NCI-H1417 (cell line): Measurements from ENCODE around the gene DCLK2.

Experiments
- DNase-seq, 3 experiments: peaks; one replicate each; lab custom pipeline; 2025; lab: John Stamatoyannopoulos, UW

Gene DCLK2

DNA sequence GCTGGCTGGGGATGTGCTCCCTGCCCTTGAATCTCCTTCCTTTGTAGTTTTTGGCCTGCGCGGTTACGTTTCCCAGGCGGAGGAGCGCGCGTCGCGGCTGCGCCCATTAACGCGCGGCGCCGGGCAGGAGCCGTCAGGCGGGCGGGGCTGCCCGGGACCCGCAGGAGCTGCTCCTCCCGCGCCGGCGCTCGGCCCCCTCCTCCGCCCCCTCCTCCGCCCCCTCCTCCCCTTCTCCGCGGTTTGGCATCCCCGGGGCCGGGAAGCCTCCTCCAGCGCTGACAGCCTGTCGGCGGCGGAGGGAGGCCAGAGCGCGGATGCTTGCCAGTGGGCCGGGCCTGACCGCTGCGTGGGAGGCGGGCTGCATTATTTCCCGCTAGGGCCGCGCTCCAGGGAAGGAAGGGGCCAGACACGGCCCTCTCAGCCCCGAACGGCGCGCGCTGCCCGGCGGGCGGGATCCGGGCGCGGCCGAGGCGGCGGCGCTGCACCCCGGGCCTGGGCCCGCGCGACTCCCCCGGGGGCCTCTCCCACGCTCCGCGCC is at the start of gene DCLK2:
DCLK2 (plus strand) TSS at position 405 of the 538 bp plus-strand sequence. CDS start 583 bp downstream, outside the sequence.
- DNase-seq, result peak; percentile 68 to 89 (median 89)

DNA sequence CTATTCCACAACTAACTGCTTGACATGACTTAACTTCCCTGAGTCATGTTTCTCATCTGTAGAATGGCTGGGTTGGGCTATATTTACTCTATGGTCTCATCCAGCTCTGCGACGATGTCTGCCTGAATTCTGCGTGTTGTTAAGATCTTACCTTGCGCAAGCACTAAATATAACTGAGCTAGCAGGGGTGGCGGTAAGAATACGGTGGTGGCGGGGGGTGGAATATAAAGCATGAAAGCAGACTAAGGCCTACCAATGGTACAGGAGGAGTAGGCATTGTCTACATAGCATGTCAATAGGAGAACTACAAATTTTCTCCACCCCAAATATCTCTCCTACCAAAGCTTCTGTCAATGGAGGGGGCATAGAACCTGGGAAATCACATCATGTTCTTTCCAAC is 45.7 kb upstream of the DCLK2 start:
- no peak for DNase-seq

DNA sequence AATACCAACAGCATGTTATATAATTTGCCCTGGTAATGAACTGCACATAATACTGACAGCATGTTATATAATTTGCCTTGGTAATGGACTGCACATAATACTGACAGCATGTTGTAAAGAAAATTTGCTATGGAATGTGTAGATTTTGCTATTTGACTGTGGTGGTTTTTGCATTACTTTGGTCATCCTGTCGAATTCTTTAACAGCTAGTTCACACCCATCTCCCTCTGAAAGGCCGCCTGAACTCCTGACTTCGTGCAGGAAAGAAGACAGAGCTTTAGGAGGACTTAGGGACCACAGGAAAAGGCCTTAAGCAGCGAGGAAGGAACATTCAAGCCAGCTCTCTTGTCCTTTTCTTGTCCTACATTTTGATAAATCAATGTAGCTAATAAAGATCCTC is 45.2 kb upstream of the DCLK2 start:
- DNase-seq, result no peak

DNA sequence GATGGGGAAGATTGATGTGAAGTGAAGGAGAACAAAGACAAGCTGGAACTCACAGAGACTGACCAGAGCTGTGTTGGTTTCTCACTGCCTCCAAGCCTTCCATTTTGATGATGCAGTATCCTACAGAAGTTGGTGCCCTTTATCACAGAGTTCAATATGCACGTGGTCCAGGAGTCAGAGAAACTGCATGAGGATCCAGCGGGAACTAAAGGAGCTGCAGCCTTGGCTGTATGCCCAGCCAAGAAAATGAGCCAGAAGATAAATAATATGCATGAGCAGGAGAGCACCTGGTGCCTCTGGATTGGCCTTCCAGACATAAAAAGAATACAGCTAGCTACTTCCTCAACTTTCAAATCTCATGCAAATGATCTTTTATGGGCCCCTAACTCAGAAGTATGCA is 44.3 kb upstream of the DCLK2 start:
- peak in 1 of 3 experiments; percentile 41 for DNase-seq

DNA sequence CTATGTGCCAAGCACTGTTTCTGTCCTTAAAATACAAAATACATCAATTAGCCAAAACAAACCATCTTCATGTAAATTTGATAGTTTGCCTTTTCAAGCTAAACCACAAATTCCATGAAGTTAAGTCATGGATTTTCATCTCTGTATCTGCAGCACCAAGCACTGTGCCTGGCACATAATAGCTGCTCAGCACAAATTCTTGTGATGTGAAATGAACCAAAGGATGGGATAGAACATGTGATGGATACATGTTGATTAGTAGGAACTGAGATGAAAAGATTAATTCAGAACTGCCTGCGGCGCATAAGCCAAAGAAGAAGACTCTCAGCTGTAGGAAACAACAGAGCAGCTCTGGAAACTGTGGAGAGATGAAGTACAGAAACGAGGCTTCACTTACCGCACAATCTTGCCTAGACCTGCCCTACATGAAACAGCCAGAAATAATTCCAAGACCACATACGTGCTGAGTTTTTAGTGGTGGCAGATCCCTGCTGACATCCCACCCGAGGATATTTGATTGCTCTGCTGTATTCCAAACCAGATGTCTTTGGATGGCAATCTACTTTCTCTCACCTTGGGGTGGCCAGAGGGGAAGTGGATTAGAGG is 40.9 kb upstream of the DCLK2 start:
- DNase-seq, result no peak

DNA sequence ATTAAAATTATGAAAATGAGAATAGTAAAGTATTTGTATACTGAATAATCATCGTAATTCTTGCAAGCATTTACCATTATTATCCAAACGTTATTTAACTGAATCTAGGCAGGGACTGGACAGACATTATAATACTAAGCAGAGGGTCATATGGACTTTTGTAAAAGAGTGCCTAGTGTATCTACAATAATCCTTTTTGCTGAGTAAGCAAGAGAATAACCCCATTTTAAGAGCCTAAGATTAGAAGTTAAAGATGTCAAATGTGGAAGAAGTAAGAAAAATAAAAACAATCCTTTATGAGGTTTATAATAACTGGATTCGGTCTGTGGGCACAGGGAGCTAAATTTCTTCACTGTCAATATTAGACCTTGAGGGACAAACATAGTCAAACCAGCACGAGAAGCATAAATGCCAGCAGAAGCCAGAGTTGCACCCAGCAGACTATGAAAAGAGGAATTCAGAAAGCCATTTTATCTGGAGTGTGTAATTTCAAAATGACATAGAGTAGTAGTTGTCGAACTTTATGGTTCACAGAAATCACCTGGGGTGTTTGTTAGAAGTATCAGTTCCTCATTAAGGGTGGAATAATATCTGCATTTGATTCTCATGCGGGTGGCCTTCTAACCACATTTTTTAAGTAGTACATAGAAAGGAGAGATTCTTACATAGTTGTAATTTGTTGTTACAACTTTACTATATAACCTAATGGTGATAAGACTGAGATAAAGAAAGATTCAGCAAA is 39.7 kb upstream of the DCLK2 start:
- no peak for DNase-seq

DNA sequence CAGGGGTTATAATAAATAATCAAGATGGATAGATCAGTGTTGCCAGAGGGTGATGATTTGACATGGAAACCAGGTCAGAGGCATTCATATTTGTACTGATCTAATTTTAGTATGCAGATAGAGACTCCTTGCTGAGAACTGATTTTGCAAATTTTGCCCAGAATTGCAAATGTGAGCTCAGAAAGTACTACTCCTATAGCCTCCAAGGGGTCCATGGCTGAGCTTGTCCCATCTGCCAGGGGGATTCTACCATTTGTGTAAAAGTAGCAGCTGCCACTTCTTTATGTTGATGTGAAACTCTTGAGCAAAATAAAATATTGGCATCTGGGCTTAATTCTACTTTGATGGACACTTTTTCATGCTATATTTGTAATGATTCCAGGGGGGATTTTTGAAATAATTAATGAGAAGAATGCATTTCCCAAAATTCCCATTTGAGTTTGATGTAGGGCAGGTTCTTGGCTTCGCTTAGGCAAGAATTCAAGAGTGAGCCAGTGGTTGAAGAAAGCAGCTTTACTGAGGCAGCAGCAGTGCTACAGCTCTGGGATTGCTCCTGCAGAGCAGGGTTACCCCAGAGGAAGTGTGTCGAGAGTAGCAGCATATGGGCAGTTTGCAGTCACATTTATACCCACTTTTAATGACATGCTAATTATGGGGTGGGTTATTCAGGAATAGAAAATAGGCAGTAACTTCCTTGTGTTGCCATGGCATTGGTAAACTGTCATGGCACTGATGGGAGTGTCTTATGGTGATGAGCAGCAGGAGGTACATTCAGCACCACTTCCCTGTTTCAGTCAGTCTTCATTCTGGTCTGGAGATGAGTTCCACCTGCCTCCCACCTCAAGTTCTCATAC is 38.7 kb upstream of the DCLK2 start:
- DNase-seq, result peak in 1 of 3 experiments; percentile 36

DNA sequence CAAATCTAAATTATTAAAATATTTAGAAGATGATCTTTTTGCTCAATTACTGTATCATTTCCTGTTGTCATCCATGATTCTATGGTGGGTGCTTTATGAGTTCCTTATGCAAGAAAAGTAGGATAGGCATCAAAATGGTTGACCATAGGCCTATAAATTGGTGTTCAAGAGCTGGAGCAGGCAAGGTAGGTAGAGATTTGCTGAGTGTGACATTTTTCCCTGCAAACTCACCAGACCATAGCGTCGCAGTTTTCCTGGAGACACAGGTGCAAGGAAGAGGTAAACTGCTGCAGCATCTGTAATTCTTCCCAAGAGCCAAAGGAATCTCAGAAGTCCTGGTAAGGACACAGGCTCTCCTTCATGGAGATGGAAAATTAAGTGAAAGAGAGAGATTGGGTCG is 33.7 kb upstream of the DCLK2 start:
- no peak for DNase-seq

DNA sequence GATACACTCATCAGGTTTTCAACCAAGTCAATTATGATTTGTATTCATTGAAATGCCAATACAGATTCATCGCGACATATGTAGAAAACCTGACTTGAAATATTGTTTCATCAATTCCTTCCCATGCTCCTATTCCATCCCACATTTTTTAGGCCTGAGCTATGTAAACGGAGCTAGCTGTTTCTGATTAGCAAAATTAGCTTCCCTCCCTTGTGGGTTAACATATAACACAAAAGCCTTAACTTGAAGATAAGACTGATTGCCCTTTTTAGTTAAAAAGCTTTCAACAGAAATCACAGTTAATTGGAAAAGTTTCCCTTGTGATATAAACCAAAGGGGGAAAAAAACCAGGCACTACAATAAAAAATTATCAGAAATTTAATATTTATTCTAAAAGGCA is 32.8 kb upstream of the DCLK2 start:
- no peak for DNase-seq

DNA sequence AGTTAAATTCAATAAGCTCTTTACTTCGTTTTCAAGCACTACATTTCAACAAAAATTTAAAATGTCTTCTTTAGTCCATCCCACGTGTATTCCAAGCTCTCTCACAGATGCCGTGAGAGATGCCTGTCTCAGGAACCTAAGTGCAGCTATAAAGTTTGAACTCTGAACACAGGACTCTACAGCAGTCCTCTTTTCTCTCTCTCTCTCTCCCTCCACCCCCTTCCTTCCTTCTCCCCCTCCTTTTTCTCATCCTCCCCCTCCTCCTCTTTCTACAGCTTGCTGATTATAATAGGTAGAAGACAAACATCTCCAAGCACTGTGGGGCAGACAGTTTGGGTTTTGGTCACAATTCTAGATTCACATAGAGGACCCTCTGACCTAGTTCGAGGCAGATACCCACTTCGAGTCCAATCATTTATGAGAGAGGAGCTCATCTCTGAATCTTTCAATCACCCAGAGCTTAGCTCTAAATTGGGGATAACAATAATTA is 31.5 kb upstream of the DCLK2 start:
- no peak for DNase-seq

DNA sequence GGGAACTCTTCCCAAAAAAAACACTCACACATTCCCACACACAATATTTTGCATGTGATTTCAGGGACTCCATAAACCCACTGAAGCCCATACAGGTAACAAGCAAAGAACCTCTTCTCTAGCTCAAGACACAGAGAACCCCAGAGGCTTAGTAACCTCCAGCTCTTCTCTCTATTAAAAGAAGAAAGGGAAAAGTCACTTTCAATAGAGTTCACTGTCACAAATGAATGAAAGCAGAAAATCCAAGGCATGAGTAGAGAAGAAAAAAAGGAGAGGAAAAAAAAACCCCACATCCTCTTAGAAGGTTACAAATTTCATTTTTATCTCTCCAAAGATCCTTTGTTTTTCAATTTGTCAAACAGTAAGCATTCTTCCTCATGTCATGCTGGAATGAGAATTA is 30.7 kb upstream of the DCLK2 start:
- DNase-seq, result no peak

DNA sequence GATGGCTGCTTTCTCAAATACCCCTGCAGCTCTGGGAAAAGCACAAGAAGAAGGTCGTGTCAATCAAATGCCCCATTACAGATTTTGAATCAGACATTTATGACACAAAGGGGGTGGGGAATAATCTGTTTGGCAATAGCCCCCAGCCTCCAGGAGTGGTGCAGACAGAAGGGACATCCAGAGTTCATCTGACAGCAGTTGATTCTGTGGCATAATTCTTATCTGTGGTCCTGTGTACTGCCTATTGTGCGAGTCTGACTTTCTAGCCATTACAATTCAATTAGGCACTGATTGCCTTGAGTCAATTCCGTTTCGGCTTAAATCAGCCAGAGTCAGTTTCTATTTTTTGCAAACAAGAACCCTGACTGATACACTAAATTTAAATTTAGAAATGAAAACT is 28.6 kb upstream of the DCLK2 start:
- DNase-seq, result no peak

DNA sequence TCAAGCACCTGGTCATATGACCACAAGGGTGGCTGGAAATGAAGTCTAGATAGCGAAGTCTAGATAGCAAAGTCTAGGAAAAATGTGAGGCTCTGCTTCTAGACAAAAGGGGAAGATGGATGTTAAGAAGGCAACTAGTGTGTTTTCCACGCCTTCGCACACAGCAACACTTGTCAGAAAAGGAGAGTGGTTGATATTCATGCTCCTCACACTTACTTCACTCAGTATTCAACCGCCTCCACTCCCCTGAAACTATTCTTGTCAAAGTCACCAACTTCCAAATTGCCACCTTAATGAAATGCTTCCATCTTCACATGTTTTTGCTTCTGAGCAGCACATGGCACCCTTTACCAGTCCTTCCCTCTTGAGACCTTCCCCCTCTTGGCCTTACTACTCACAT is 27.7 kb upstream of the DCLK2 start:
- DNase-seq, result no peak

DNA sequence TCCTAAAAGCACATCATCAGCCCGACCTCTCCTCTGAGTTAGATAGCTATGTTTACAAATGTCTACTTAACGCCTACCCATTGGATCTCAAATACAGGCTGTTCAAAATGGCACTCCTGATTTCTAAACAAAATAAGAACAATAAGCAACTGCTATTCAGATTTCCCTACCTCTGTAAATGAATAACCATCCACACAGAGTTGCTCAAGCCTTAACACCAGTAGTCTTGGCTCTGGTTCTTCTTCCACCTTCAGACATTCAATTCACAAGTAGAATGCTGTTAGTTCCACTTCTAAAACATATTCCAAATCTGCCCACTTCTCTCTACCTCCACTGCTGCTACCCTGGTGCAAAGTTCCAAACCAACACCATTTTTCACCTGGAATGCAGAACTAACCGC is 27.1 kb upstream of the DCLK2 start:
- DNase-seq, result no peak

DNA sequence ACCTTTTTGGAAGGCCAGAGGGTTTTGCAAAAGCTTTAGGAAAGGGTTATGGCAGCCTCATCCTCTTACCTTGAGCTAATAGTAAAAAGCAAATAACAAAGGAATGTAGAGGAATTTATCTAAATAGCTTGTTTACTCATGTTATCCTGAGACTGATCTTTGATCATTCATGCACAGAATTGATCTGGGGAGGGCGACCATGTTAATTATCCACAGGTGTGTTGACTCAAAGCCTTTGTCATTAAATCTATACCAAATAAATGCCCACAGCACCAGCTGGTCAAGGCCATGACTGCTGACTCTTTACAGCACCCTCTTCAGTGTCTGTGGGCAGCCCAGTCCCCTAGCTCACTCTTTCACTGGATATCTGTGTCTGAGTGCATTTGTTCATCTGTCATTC is 22.8 kb upstream of the DCLK2 start:
- DNase-seq, result no peak

DNA sequence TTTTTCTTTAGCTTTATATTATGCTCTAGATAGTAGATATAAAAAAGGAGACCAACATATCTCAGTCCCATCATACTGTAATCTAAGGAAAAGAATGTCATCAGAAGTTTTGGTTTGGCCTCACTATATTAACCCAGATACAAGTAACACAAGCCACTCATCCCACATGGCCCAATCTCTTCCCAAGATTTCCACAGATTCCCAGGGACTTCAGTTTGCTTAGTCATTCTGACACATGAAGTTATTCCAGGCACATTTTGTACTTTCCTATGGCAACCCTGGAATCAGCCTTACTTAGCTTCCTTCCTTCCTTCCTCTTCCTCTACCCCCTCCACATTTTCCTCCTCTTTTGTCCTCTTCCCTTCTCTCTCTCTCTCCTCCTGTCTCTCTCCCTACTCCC is 21.7 kb upstream of the DCLK2 start:
- no peak for DNase-seq

DNA sequence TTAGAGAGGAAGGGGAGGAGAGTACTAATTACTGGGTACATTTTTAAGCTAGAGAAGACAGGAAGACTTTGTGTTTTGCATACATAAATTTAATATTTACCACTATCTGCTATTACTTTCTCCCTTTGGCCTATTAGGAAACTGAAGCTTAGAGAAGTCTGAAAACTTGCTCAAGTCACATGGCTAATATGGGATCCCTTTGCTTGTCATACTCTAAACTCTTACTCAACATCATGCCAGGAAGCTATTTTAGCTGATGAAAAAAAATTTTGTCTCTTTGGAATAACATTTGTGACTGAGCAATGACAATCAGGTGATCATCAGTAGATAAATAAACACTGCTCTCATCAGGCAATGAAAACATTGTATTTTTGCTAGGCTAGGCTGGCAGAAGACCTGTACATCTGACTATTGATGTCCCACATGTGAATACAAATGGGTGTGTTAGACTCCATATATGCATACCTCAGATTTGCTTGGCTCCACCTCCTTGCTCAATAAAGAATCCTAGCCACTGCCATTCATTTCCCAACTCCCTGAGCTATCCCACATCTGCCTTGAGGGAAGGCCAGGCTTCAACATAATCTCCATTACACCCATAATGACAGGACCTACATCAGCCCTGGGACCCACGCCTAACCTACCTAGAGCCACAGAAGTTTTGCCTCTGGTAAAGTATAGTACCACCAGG is 17.0 kb upstream of the DCLK2 start:
- DNase-seq, result no peak

DNA sequence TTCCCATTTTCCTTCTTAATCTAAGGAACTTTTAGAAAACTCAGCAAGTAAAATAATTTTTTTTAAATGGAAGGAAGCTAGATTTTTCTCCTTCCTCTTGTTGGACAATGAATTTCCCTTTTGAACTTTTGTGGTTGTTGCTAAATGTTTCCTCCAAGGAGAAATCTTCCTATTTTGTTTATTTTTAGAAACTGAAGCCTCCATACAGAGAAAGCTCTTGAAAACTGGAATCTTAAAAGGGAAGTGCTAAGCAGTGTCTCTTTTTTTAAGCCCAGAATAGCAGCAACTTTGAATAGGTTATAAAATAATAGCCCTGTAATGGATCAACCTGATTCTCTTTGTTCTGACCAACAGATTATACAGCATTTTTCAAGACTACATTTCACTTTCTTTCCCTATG is 15.1 kb upstream of the DCLK2 start:
- no peak for DNase-seq

DNA sequence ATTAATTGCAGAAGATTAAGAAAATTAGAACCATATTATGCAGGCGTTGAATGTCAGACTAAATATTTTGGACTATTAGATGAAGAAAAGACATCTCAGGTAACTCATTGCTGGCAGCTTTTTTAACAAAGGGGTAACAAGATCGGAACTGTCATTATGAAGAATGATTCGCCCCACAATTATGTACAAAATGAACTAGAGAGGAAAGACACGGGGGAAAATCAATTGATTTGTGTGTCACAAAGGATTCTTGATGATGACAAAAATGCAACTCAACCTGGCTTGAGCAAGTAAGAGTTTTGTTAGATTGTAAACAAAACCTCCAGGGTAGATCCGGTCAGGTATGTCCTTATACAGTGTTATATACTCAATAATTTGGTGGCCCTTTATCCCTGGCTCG is 12.5 kb upstream of the DCLK2 start:
- DNase-seq, result no peak

DNA sequence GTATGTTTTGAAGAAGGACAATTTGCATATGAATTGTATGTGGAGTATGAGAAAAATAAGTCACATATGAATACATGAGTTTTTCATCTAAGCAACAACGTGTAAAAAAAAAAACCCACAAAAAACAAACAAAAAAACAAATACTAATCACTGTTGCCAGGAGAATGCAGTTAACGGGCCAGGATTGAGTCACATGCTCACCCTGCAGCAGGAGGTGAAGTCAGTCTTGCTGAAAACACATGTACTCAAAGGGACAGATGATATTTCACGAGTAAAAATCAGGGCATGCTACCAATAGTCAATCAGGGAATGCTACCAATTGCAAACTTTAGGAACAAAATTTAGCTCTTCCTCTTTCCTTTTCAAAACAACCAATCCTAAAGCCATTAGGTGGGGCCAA is 10.4 kb upstream of the DCLK2 start:
- no peak for DNase-seq

DNA sequence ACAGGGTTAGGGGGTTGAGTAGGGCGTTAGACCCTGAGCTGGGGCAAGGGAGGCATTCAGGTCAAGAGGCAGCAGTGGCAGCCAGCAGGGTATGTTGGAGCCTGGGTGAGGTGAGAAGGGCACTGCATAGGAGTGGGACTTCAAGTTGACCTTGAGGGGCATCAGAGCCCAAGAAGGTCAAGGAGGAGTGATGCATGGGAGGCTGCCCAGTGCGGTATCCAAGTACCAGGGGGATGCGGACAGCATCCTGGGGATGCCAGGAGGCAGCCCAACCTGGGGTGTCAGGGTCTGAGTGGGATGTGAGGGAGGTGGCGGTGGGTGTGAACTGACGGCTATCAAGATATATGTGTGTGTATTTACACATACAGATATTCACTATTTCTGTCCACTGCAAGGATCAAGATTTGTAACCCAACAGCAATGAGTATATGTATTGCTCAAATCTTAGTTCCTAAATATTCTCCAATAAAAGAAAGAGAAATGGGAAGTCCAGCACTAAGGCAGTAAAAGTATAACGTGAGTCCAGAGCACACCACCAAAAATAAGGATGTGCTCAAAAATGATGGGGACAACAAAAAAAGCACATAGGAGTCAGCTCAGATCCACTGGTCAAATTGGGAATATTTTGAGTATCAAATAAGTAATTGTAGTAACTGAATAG is 9.8 kb upstream of the DCLK2 start:
- DNase-seq, result no peak
